WTC11 (cell line): ENCODE measurements around the gene KCNMA1. TPM values are rescaled to one million over a fixed set of nuclear protein-coding genes. Genes with fewer than 3 reads are reported as not detected.

Experiments used
- ATAC-seq: fragments of 200-7000 bp; cut with Tn5 transposase; 2 replicates; pipeline ENCODE4 v1.10.0; 2021; ENCODE audit warnings: mild to moderate bottlenecking, moderate library complexity
- CTCF ChIA-PET: fragments of 300-600 bp; sonication (Branson Sonifier 250); formaldehyde crosslinking; loops from one replicate; lab custom pipeline; 2021; ENCODE audit warnings: antibody characterized with exemption; lab: Charles Lee
- POLR2A ChIA-PET: fragments of 350-600 bp; sonication (Branson Sonifier 250); formaldehyde crosslinking; loops from one replicate; lab custom pipeline; 2021; ENCODE audit warnings: antibody characterized with exemption; lab: Charles Lee
- DNase-seq: peaks from one replicate; pipeline ENCODE4 v3.0.0; 2021; ENCODE audit warnings: low spot score
- H3K27ac Mint-ChIP-seq: 2 replicates; pipeline ENCODE4 v1.8.0; 2021; ENCODE audit warnings: mixed read lengths
- H3K27me3 Mint-ChIP-seq: 2 replicates; pipeline ENCODE4 v1.8.0; 2021; ENCODE audit warnings: low read depth, mild to moderate bottlenecking, moderate library complexity, mixed read lengths
- H3K36me3 Mint-ChIP-seq: 2 replicates; pipeline ENCODE4 v1.8.0; 2021; ENCODE audit warnings: mixed read lengths
- H3K4me1 Mint-ChIP-seq: 2 replicates; pipeline ENCODE4 v1.8.0; 2022; ENCODE audit warnings: mixed read lengths
- H3K4me3 Mint-ChIP-seq: 2 replicates; pipeline ENCODE4 v1.8.0; 2021; ENCODE audit warnings: mild to moderate bottlenecking, moderate library complexity, mixed read lengths
- H3K9me3 Mint-ChIP-seq: 2 replicates; pipeline ENCODE4 v1.8.0; 2021; ENCODE audit warnings: mixed read lengths
- CREB1 ChIP-seq: sonication (generic); formaldehyde crosslinking; IDR thresholded peaks from 2 replicates; pipeline ENCODE4 v1.8.0; 2023; ENCODE audit warnings: mild to moderate bottlenecking, missing genetic modification reagents
- E2F1 ChIP-seq: sonication (generic); formaldehyde crosslinking; IDR thresholded peaks from 2 replicates; pipeline ENCODE4 v1.8.0; 2022; ENCODE audit warnings: mild to moderate bottlenecking, missing genetic modification reagents
- FOXJ3 ChIP-seq: sonication (generic); formaldehyde crosslinking; IDR thresholded peaks from 2 replicates; pipeline ENCODE4 v1.9.0; 2021; ENCODE audit warnings: missing genetic modification reagents, mild to moderate bottlenecking, borderline replicate concordance
- GRHL2 ChIP-seq: fragments of 250-450 bp; sonication (Bioruptor Pico); IDR thresholded peaks from 2 replicates; pipeline ENCODE4 v1.8.0; 2022; ENCODE audit warnings: mild to moderate bottlenecking, moderate library complexity; ENCODE audit not compliant: insufficient replicate concordance, severe bottlenecking
- GTF2I ChIP-seq: fragments of 250-450 bp; sonication (Bioruptor Pico); conservative IDR thresholded peaks from 2 replicates; pipeline ENCODE4 v1.4.0; 2021; ENCODE audit warnings: mild to moderate bottlenecking
- HMGA2 ChIP-seq: fragments of 250-450 bp; sonication (Bioruptor Pico); IDR thresholded peaks from 2 replicates; pipeline ENCODE4 v1.4.0; 2021; ENCODE audit warnings: mild to moderate bottlenecking, moderate library complexity
- JAZF1 ChIP-seq: fragments of 250-450 bp; sonication (Bioruptor Pico); IDR thresholded peaks from 2 replicates; pipeline ENCODE4 v1.9.0; 2021; ENCODE audit warnings: moderate library complexity, mild to moderate bottlenecking, inconsistent platforms
- MAX ChIP-seq: sonication (generic); formaldehyde crosslinking; IDR thresholded peaks from 2 replicates; pipeline ENCODE4 v1.8.0; 2022; ENCODE audit warnings: mild to moderate bottlenecking, missing genetic modification reagents
- NFE2L1 ChIP-seq: sonication (generic); formaldehyde crosslinking; IDR thresholded peaks from 2 replicates; pipeline ENCODE4 v1.8.1; 2023; ENCODE audit warnings: missing genetic modification reagents
- NR2C2 ChIP-seq: sonication (generic); formaldehyde crosslinking; IDR thresholded peaks from 2 replicates; pipeline ENCODE4 v1.8.0; 2022; ENCODE audit warnings: mild to moderate bottlenecking, missing genetic modification reagents
- PRDM15 ChIP-seq: sonication (generic); formaldehyde crosslinking; IDR thresholded peaks from 2 replicates; pipeline ENCODE4 v1.8.0; 2022; ENCODE audit warnings: missing genetic modification reagents
- SMAD4 ChIP-seq: sonication (generic); formaldehyde crosslinking; IDR thresholded peaks from 2 replicates; pipeline ENCODE4 v1.8.0; 2022; ENCODE audit warnings: mild to moderate bottlenecking, missing genetic modification reagents
- SP1 ChIP-seq: sonication (generic); formaldehyde crosslinking; conservative IDR thresholded peaks from 2 replicates; pipeline ENCODE4 v1.8.1; 2022; ENCODE audit warnings: missing genetic modification reagents
- STAT6 ChIP-seq: sonication (generic); formaldehyde crosslinking; conservative IDR thresholded peaks from 2 replicates; pipeline ENCODE4 v1.8.1; 2023; ENCODE audit warnings: mild to moderate bottlenecking, low read depth, missing genetic modification reagents, moderate library complexity
- TCF7 ChIP-seq: sonication (generic); formaldehyde crosslinking; IDR thresholded peaks from 2 replicates; pipeline ENCODE4 v1.8.0; 2022; ENCODE audit warnings: mild to moderate bottlenecking, low read depth, missing genetic modification reagents, moderate library complexity
- TP53 ChIP-seq: sonication (generic); formaldehyde crosslinking; IDR thresholded peaks from 2 replicates; pipeline ENCODE4 v1.8.1; 2023; ENCODE audit warnings: mild to moderate bottlenecking, missing genetic modification reagents
- USF2 ChIP-seq: sonication (generic); formaldehyde crosslinking; IDR thresholded peaks from 2 replicates; pipeline ENCODE4 v1.8.1; 2023; ENCODE audit warnings: mild to moderate bottlenecking, missing genetic modification reagents, moderate library complexity
- ZBTB21 ChIP-seq: sonication (generic); formaldehyde crosslinking; IDR thresholded peaks from 2 replicates; pipeline ENCODE4 v1.8.1; 2023; ENCODE audit warnings: mild to moderate bottlenecking, missing genetic modification reagents, borderline replicate concordance
- ZNF396 ChIP-seq: fragments of 250-450 bp; sonication (Bioruptor Pico); IDR thresholded peaks from 2 replicates; pipeline ENCODE4 v1.8.0; 2021; ENCODE audit warnings: mild to moderate bottlenecking, moderate library complexity, borderline replicate concordance
- ZNF512 ChIP-seq: sonication (generic); formaldehyde crosslinking; IDR thresholded peaks from 2 replicates; pipeline ENCODE4 v1.8.1; 2022; ENCODE audit warnings: missing genetic modification reagents, borderline replicate concordance
- total RNA-seq: library from RNA; stranded (reverse); gene quantifications from 3 replicates; pipeline ENCODE4 v1.2.3, GENCODE V29; 2021

KCNMA1 gene
- total RNA-seq, 1 experiment from 2014 or later = 7.3 TPM

- no peak for TF ChIP-seq STAT6 (CRISPR knock-in tag)
- TF ChIP-seq ZNF512 = no peak
- no peak for TF ChIP-seq GTF2I (CRISPR knock-in tag)
- no peak for TF ChIP-seq FOXJ3 (CRISPR knock-in tag)
These were observed 165.5 kb downstream of the KCNMA1 start (continued) for GRCh38 chr10:77472146-77472545.

GRCh38 chr10:77471069-77471536 lies 166.5 kb downstream of the KCNMA1 start:
- no peak for DNase-seq
- ATAC-seq = no peak
- TF ChIP-seq NFE2L1 (CRISPR knock-in tag) (peak; percentile 58; the same call in 1 of the 2 replicates), ZBTB21 (CRISPR knock-in tag) (no peak)
- TF ChIP-seq, all 79 proteins: peak for 1
- ChIA-PET CTCF (interaction anchor here (1.3 kb wide), 1 partner anchor 240 kb away, joined by 3 read pairs; no protein-coding TSS in a partner anchor), POLR2A (no interaction called here)
- Mint-ChIP-seq H3K27ac (no peak overlapping the region), H3K4me3 (no peak overlapping the region), H3K9me3 (no peaks in the 10 kb centered on the region), H3K4me1 (peaks cover 3% of the 10 kb centered on the region; the same call in 1 of the 2 replicates), H3K27me3 (no peaks in the 10 kb centered on the region), H3K36me3 (no peaks in the 10 kb centered on the region)

- H3K27ac Mint-ChIP-seq = no peak overlapping the region
- TF ChIP-seq PRDM15 (CRISPR knock-in tag) = no peak
- TF ChIP-seq USF2 (CRISPR knock-in tag) = no peak
- TF ChIP-seq TCF7 = no peak
- TF ChIP-seq CREB1 = no peak
- no peak for TF ChIP-seq ZNF396 (CRISPR knock-in tag)
- TF ChIP-seq E2F1 (CRISPR knock-in tag) = no peak
- TF ChIP-seq NR2C2 = no peak
- no peak for TF ChIP-seq MAX
- no peak for TF ChIP-seq SP1 (CRISPR knock-in tag)
- no peak for TF ChIP-seq TP53
- no peak for TF ChIP-seq GRHL2 (CRISPR knock-in tag)
- TF ChIP-seq SMAD4 (CRISPR knock-in tag) = no peak
- no peak for TF ChIP-seq GTF2I (CRISPR knock-in tag)
- no peak for TF ChIP-seq FOXJ3 (CRISPR knock-in tag)
- TF ChIP-seq HMGA2 (CRISPR knock-in tag) = no peak
- no peak for TF ChIP-seq JAZF1
- ChIA-PET POLR2A (no interaction called here), CTCF (no interaction called here)
- ATAC-seq (no peak), DNase-seq (no peak)
- peaks cover 7% of the 10 kb centered on the region for H3K4me1 Mint-ChIP-seq
- no peak overlapping the region for H3K4me3 Mint-ChIP-seq
- no peaks in the 10 kb centered on the region for H3K27me3 Mint-ChIP-seq
- H3K36me3 Mint-ChIP-seq = no peaks in the 10 kb centered on the region
- H3K9me3 Mint-ChIP-seq = no peaks in the 10 kb centered on the region
These were observed 170.1 kb downstream of the KCNMA1 start for GRCh38 chr10:77467422-77467963.
